Measurements from ENCODE around the gene CBX5.

Gene CBX5

GRCh38 chr12:54277823-54278276 lies 2.1 kb downstream of the CBX5 start:
- Histone ChIP-seq H3K4me1 (ENCODE audit: insufficient read depth, low read length) (peaks cover 35% of the 10 kb centered on the region), H3K36me3 (ENCODE audit: insufficient read depth, low read length) (peaks cover 21% of the 10 kb centered on the region), H3K4me3 (ENCODE audit: low read depth in 1 of 2, low read length in 2 of 2) (peak overlapping the region in 1 of 2 donors; percentile 99), H3K27me3 (ENCODE audit: control insufficient read depth in 1 of 2, insufficient read depth in 2 of 2, low read length in 2 of 2) (no peaks in the 10 kb centered on the region), H3K9ac (ENCODE audit: low read length) (peak overlapping the region; percentile 83), H3K9me3 (ENCODE audit: low read length) (no peaks in the 10 kb centered on the region), H3K27ac (ENCODE audit: low read depth, low read length) (peak overlapping the region; percentile 1)

GRCh38 chr12:54276368-54276767 lies 3.6 kb downstream of the CBX5 start:
- no peak overlapping the region for H3K27ac ChIP-seq (ENCODE audit: low read depth, low read length)
- no peaks in the 10 kb centered on the region for H3K27me3 ChIP-seq (ENCODE audit: control insufficient read depth in 1 of 2, insufficient read depth in 2 of 2, low read length in 2 of 2)
- H3K36me3 ChIP-seq (ENCODE audit: insufficient read depth, low read length): peaks cover 7% of the 10 kb centered on the region
- H3K9ac ChIP-seq (ENCODE audit: low read length): no peak overlapping the region
- no peaks in the 10 kb centered on the region for H3K9me3 ChIP-seq (ENCODE audit: low read length)
- H3K4me1 ChIP-seq (ENCODE audit: insufficient read depth, low read length): peaks cover 20% of the 10 kb centered on the region
- no peak overlapping the region for H3K4me3 ChIP-seq (ENCODE audit: low read depth in 1 of 2, low read length in 2 of 2)

- no peak overlapping the region for H3K4me3 ChIP-seq (ENCODE audit: low read depth in 1 of 2, low read length in 2 of 2)
- H3K9me3 ChIP-seq (ENCODE audit: low read length): no peaks in the 10 kb centered on the region
- peaks cover 7% of the 10 kb centered on the region for H3K36me3 ChIP-seq (ENCODE audit: insufficient read depth, low read length)
- H3K4me1 ChIP-seq (ENCODE audit: insufficient read depth, low read length): peaks cover 16% of the 10 kb centered on the region
- no peak overlapping the region for H3K9ac ChIP-seq (ENCODE audit: low read length)
- no peaks in the 10 kb centered on the region for H3K27me3 ChIP-seq (ENCODE audit: control insufficient read depth in 1 of 2, insufficient read depth in 2 of 2, low read length in 2 of 2)
- no peak overlapping the region for H3K27ac ChIP-seq (ENCODE audit: low read depth, low read length)
Measured at GRCh38 chr12:54273981-54274380, 5.9 kb downstream of the CBX5 start.

- H3K36me3 ChIP-seq (ENCODE audit: insufficient read depth, low read length): peaks cover 7% of the 10 kb centered on the region
- H3K4me1 ChIP-seq (ENCODE audit: insufficient read depth, low read length): no peaks in the 10 kb centered on the region
- H3K9ac ChIP-seq (ENCODE audit: low read length): no peak overlapping the region
- H3K27me3 ChIP-seq (ENCODE audit: control insufficient read depth in 1 of 2, insufficient read depth in 2 of 2, low read length in 2 of 2): no peaks in the 10 kb centered on the region
- H3K27ac ChIP-seq (ENCODE audit: low read depth, low read length): no peak overlapping the region
- H3K9me3 ChIP-seq (ENCODE audit: low read length): no peaks in the 10 kb centered on the region
- no peak overlapping the region for H3K4me3 ChIP-seq (ENCODE audit: low read depth in 1 of 2, low read length in 2 of 2)
Measured at GRCh38 chr12:54272214-54272613, 7.7 kb downstream of the CBX5 start.

- Histone ChIP-seq H3K4me1 (ENCODE audit: insufficient read depth, low read length) (no peaks in the 10 kb centered on the region), H3K27ac (ENCODE audit: low read depth, low read length) (no peak overlapping the region), H3K27me3 (ENCODE audit: control insufficient read depth in 1 of 2, insufficient read depth in 2 of 2, low read length in 2 of 2) (no peaks in the 10 kb centered on the region)
Measured at GRCh38 chr12:54270345-54270744, 9.6 kb downstream of the CBX5 start.

GRCh38 chr12:54266852-54267251 lies 13.1 kb downstream of the CBX5 start:
- Histone ChIP-seq H3K9me3 (ENCODE audit: low read length) (no peaks in the 10 kb centered on the region), H3K4me1 (ENCODE audit: insufficient read depth, low read length) (peaks cover 8% of the 10 kb centered on the region), H3K27ac (ENCODE audit: low read depth, low read length) (no peak overlapping the region), H3K27me3 (ENCODE audit: control insufficient read depth in 1 of 2, insufficient read depth in 2 of 2, low read length in 2 of 2) (no peaks in the 10 kb centered on the region), H3K9ac (ENCODE audit: low read length) (no peak overlapping the region), H3K36me3 (ENCODE audit: insufficient read depth, low read length) (no peaks in the 10 kb centered on the region), H3K4me3 (ENCODE audit: low read depth in 1 of 2, low read length in 2 of 2) (no peak overlapping the region)

More at GRCh38 chr12:54270345-54270744, 9.6 kb downstream of the CBX5 start:
- Histone ChIP-seq H3K9ac (ENCODE audit: low read length) (no peak overlapping the region), H3K36me3 (ENCODE audit: insufficient read depth, low read length) (peaks cover 7% of the 10 kb centered on the region), H3K9me3 (ENCODE audit: low read length) (no peaks in the 10 kb centered on the region), H3K4me3 (ENCODE audit: low read depth in 1 of 2, low read length in 2 of 2) (no peak overlapping the region)

GRCh38 chr12:54265364-54265812 lies 14.5 kb downstream of the CBX5 start:
- H3K4me1 ChIP-seq (ENCODE audit: insufficient read depth, low read length): peaks cover 18% of the 10 kb centered on the region
- no peak overlapping the region for H3K27ac ChIP-seq (ENCODE audit: low read depth, low read length)
- H3K27me3 ChIP-seq (ENCODE audit: control insufficient read depth in 1 of 2, insufficient read depth in 2 of 2, low read length in 2 of 2): no peaks in the 10 kb centered on the region
- no peak overlapping the region for H3K4me3 ChIP-seq (ENCODE audit: low read depth in 1 of 2, low read length in 2 of 2)
- no peaks in the 10 kb centered on the region for H3K36me3 ChIP-seq (ENCODE audit: insufficient read depth, low read length)
- H3K9me3 ChIP-seq (ENCODE audit: low read length): no peaks in the 10 kb centered on the region
- no peak overlapping the region for H3K9ac ChIP-seq (ENCODE audit: low read length)

- Histone ChIP-seq H3K9ac (ENCODE audit: low read length) (no peak overlapping the region), H3K4me3 (ENCODE audit: low read depth in 1 of 2, low read length in 2 of 2) (no peak overlapping the region), H3K27ac (ENCODE audit: low read depth, low read length) (no peak overlapping the region)
Measured at GRCh38 chr12:54262403-54262925, 17.5 kb downstream of the CBX5 start.

GRCh38 chr12:54261815-54262402 lies 18.0 kb downstream of the CBX5 start:
- no peak overlapping the region for H3K9ac ChIP-seq (ENCODE audit: low read length)
- H3K4me3 ChIP-seq (ENCODE audit: low read depth in 1 of 2, low read length in 2 of 2): no peak overlapping the region
- peaks cover 44% of the 10 kb centered on the region for H3K4me1 ChIP-seq (ENCODE audit: insufficient read depth, low read length)
- no peak overlapping the region for H3K27ac ChIP-seq (ENCODE audit: low read depth, low read length)
- H3K36me3 ChIP-seq (ENCODE audit: insufficient read depth, low read length): peaks cover 7% of the 10 kb centered on the region
- no peaks in the 10 kb centered on the region for H3K27me3 ChIP-seq (ENCODE audit: control insufficient read depth in 1 of 2, insufficient read depth in 2 of 2, low read length in 2 of 2)
- no peaks in the 10 kb centered on the region for H3K9me3 ChIP-seq (ENCODE audit: low read length)

More at GRCh38 chr12:54262403-54262925, 17.5 kb downstream of the CBX5 start:
- H3K36me3 ChIP-seq (ENCODE audit: insufficient read depth, low read length): peaks cover 2% of the 10 kb centered on the region
- H3K9me3 ChIP-seq (ENCODE audit: low read length): no peaks in the 10 kb centered on the region
- peaks cover 43% of the 10 kb centered on the region for H3K4me1 ChIP-seq (ENCODE audit: insufficient read depth, low read length)
- H3K27me3 ChIP-seq (ENCODE audit: control insufficient read depth in 1 of 2, insufficient read depth in 2 of 2, low read length in 2 of 2): no peaks in the 10 kb centered on the region

GRCh38 chr12:54259194-54260011 lies 20.5 kb downstream of the CBX5 start:
- H3K4me1 ChIP-seq (ENCODE audit: insufficient read depth, low read length): peaks cover 44% of the 10 kb centered on the region
- no peaks in the 10 kb centered on the region for H3K9me3 ChIP-seq (ENCODE audit: low read length)
- H3K36me3 ChIP-seq (ENCODE audit: insufficient read depth, low read length): peaks cover 16% of the 10 kb centered on the region
- no peak overlapping the region for H3K9ac ChIP-seq (ENCODE audit: low read length)
- peak overlapping the region; percentile 7 to 41 for H3K4me3 ChIP-seq (ENCODE audit: low read depth in 1 of 2, low read length in 2 of 2)
- H3K27me3 ChIP-seq (ENCODE audit: control insufficient read depth in 1 of 2, insufficient read depth in 2 of 2, low read length in 2 of 2): no peaks in the 10 kb centered on the region
- peak overlapping the region; percentile 48 for H3K27ac ChIP-seq (ENCODE audit: low read depth, low read length)

GRCh38 chr12:54258201-54258681 lies 21.7 kb downstream of the CBX5 start:
- Histone ChIP-seq H3K4me1 (ENCODE audit: insufficient read depth, low read length) (peaks cover 44% of the 10 kb centered on the region), H3K4me3 (ENCODE audit: low read depth in 1 of 2, low read length in 2 of 2) (no peak overlapping the region), H3K27ac (ENCODE audit: low read depth, low read length) (no peak overlapping the region), H3K9ac (ENCODE audit: low read length) (no peak overlapping the region), H3K9me3 (ENCODE audit: low read length) (no peaks in the 10 kb centered on the region), H3K36me3 (ENCODE audit: insufficient read depth, low read length) (peaks cover 16% of the 10 kb centered on the region), H3K27me3 (ENCODE audit: control insufficient read depth in 1 of 2, insufficient read depth in 2 of 2, low read length in 2 of 2) (no peaks in the 10 kb centered on the region)

Data from muscle layer of colon (tissue), 2 donors.